ENCODE measurements around the gene NR6A1. TPM values are rescaled to one million over a fixed set of nuclear protein-coding genes. Genes with fewer than 3 reads are reported as not detected.

Gene NR6A1
- total RNA-seq, 1 donor from 2014 or later, result 0.53 TPM

DNA sequence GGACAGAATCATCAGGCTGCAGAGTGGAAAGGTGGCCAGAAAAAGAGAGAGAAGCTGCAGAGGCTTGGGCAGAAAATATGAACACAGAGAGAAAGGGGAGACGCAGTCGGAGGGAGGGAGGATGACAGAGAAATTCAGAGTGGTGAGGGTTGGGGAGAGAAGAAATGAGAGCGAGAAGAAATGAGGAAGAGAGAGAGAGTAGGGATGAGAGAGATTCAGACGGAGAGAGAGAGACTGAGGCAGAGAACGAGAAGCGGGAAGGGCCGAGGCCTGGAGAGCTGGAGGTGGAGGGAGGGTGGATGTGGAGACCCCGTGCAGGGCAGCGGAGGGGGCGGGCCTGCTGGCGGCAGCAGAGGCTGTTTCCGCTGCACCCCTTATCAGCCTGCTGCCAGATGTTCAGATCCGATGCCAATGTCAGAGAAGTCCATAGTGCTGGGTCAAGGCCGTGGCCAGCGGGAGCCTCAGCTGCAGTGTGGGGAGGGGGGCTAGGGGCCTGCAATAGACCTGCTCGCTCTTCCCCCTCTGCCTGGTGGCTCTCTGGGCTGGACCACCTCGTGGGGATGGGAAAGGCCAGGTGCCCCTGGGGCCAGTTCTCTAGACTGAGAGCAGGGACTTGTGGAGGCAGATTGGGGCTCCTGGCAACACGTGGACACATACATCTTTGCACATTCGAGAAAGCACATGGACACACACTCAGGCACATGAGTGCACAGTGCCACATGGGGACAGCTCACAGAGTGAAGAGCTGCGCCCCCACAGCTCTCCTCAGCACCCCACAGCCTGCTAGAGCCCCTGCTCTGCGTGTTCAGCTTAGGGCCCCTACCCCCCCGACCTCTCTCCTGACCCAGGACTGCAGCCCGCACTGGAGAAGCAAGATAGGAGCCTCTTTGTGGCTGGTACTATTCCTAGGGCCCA, 259.0 kb downstream of the NR6A1 start:
- no peak for DNase-seq (ENCODE audit: low spot score in 2 of 2)
- Histone ChIP-seq H3K9me3 (no peaks in the 10 kb centered on the region), H3K36me3 (no peaks in the 10 kb centered on the region), H3K27me3 (no peaks in the 10 kb centered on the region), H3K4me1 (no peaks in the 10 kb centered on the region), H3K4me3 (no peak overlapping the region), H3K27ac (no peak overlapping the region)
- intact Hi-C loops (cut with DNase I), result no loop called here
- TF ChIP-seq, protein P1, sequence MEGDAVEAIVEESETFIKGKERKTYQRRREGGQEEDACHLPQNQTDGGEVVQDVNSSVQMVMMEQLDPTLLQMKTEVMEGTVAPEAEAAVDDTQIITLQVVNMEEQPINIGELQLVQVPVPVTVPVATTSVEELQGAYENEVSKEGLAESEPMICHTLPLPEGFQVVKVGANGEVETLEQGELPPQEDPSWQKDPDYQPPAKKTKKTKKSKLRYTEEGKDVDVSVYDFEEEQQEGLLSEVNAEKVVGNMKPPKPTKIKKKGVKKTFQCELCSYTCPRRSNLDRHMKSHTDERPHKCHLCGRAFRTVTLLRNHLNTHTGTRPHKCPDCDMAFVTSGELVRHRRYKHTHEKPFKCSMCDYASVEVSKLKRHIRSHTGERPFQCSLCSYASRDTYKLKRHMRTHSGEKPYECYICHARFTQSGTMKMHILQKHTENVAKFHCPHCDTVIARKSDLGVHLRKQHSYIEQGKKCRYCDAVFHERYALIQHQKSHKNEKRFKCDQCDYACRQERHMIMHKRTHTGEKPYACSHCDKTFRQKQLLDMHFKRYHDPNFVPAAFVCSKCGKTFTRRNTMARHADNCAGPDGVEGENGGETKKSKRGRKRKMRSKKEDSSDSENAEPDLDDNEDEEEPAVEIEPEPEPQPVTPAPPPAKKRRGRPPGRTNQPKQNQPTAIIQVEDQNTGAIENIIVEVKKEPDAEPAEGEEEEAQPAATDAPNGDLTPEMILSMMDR (IDR thresholded peaks at IDR 0.05), result no peak

DNA sequence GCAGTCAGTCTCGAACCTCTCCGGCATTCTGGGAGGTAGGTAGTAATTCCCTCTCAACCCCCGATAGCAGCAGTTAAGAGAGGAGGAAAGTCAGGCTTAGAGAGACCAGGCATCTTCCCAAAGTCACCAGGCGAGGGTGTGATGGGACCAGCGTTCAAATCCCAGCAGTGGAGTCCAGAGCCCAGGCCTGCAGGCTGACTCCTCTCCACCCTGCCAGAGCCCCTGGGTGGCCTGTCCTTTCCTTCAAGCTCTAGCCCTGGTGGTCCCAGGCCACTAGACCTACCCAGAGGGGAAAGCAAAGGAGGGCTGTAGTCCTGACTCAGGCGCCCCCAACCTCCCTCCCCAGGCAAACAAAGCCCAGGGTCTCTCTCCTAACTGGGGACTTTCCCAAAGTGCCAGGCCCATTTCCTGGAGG, 259.7 kb downstream of the NR6A1 start:
- H3K4me1 ChIP-seq, result no peaks in the 10 kb centered on the region
- H3K36me3 ChIP-seq, result no peaks in the 10 kb centered on the region
- H3K27ac ChIP-seq, result no peak overlapping the region
- no peaks in the 10 kb centered on the region for H3K27me3 ChIP-seq
- H3K4me3 ChIP-seq, result no peak overlapping the region
- TF ChIP-seq, protein P1 (IDR thresholded peaks at IDR 0.05), result no peak
- no peak for DNase-seq (ENCODE audit: low spot score in 2 of 2)
- intact Hi-C loops (cut with DNase I), result no loop called here
- H3K9me3 ChIP-seq, result no peaks in the 10 kb centered on the region

DNA sequence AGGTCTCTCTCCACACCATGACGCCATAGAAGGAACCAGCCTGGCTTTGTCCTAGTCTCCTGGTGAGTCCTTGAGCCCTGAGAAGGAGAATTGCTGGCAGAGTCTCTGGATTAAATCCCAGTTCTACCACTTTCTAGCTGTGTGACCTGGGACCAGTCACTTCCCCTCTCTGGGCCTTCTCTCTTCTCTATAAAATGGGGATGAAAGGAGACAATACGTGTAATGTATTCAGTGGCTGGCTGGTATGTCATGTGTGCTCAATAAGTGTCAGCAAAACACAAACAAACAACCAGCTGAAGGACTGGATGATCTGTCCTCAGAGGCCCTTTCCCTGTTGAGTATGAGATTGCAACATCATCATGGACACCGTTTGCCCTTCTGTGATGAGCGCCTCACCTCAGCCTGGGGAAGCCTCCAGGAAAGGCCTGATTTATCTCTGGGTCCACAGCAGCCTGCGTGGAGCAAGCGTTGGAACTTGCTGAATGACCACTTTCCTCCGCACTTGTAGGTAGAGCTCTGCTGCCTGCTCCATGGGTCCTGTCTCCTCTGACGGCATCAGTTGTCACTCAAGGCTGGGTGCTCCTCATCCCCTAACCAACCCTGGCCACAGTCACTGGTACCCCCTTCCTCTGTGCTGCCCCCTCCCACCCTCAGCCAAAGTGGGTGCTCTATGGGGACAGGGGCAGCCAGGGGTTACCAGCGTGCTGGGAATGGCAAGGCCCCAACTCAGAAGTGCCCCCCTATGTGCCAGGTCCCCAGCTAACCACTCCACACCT, 260.3 kb downstream of the NR6A1 start:
- H3K4me1 ChIP-seq, result no peaks in the 10 kb centered on the region
- H3K27ac ChIP-seq, result no peak overlapping the region
- no peaks in the 10 kb centered on the region for H3K9me3 ChIP-seq
- no peak overlapping the region for H3K4me3 ChIP-seq
- no peaks in the 10 kb centered on the region for H3K36me3 ChIP-seq
- H3K27me3 ChIP-seq, result no peaks in the 10 kb centered on the region
- TF ChIP-seq, protein P1 (IDR thresholded peaks at IDR 0.05), result no peak
- intact Hi-C loops (cut with DNase I), result no loop called here
- no peak for DNase-seq (ENCODE audit: low spot score in 2 of 2)

DNA sequence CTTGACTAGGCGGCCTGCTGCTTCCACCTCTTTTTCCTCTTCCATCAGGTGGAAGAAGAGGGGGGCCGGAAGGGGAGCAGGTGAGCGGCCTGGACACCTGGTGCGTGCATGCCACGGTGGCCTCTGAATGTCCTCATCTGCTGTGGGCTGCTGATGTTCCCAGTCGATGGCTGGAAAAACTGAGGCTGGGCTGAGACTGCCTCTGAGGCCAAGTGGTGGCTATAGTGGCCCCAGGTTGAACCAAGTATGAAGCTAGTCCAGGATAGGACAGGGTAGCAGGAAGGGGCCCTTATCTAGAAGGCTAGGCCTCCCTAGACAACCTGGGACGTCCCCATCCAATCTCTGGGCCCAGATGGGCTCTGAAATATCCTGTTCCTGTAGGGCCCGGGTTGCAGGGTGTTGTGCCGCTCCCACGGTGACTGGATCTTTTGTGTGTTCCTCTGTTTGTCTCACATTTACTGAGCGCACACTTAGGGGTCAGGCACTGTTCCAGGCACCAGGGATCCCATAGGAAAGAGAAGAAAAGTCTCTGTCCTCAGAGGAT, 263.2 kb downstream of the NR6A1 start:
- Histone ChIP-seq H3K27me3 (peaks cover 8% of the 10 kb centered on the region), H3K9me3 (no peaks in the 10 kb centered on the region), H3K4me1 (peaks cover 0 to 6% of the 10 kb centered on the region in 2 donors), H3K4me3 (no peak overlapping the region), H3K36me3 (no peaks in the 10 kb centered on the region), H3K27ac (no peak overlapping the region)
- intact Hi-C loops (cut with DNase I), result loop anchor here (10.0 kb wide), 1 partner anchor 307 kb away; no protein-coding TSS in a partner anchor
- TF ChIP-seq, protein P1 (IDR thresholded peaks at IDR 0.05), result no peak
- DNase-seq (ENCODE audit: low spot score in 2 of 2), result no peak

DNA sequence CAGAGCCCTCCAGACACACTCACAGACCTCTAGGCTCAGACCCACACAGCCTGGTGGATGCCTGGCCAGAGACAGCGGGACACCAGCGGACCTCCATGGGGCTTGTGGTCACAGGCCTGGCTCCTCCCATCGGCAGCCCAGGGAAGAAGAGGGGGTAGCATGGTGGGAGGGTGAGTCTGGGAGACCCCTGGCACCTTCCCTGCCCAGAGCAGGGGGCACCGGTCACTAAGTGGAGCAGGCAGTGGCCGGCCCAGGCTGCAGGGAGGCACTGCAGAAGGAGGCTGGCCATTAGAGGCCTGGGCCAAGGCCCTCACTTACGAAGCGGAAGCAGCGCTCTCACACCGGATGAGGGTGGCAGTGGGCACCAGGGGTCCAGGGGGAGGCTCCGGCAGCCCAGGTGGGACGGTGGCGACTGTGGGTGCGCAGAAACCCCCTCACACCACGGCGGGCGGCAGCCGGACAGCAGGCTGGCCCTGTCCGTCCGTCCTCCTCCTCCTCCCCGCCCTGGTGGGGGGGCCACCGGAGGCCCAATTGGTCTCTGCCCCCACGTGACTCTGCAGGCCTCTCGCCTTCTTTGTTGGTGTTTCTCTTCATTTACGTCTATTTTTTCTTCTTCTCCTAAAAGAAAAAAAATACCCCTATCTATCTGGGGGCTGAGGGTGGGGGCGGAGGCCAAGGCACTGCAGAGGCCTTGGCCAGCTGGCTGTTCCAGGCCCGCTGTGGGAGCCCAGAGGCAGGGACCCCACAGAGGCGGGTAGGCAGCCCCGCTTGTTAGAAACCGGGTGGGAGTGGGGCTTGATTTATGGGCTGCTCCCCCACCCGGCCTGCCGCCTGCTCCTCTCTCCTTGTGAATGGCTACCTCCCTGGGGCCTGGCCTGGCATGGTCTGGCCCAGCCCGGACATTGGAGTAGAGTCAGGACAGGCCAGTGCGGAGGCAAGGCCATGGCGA, 263.9 kb downstream of the NR6A1 start, which contains the start of gene NR5A1:
NR5A1 (minus strand) TSS at position 469 of the 949 bp plus-strand sequence. CDS start 4,004 bp downstream, outside the sequence.
- intact Hi-C loops (cut with DNase I), result loop anchor here (10.0 kb wide), 1 partner anchor 308 kb away; no protein-coding TSS in a partner anchor
- Histone ChIP-seq H3K27ac (no peak within 1 kb of the TSS), H3K4me3 (peak within 1 kb of the TSS in 1 of 2 donors; percentile 39), H3K4me1 (peaks cover 0 to 6% of the 10 kb centered on the region in 2 donors), H3K27me3 (peaks cover 13% of the 10 kb centered on the region), H3K9me3 (no peaks in the 10 kb centered on the region), H3K36me3 (no peaks in the 10 kb centered on the region)
- no peak for DNase-seq (ENCODE audit: low spot score in 2 of 2)
- TF ChIP-seq, protein P1 (IDR thresholded peaks at IDR 0.05), result no peak

All from ascending aorta (tissue), 2 donors.